Karpas-422 (cell line): ENCODE results near the gene RBMS3. TPM values are rescaled to one million over a fixed set of nuclear protein-coding genes. Genes with fewer than 3 reads are reported as not detected.
"Not testable (repeated sequence)": the region's sequence is repeated elsewhere in the genome, so short reads cannot be mapped to it uniquely, and the experiment has no call there.

Experiments
- DNase-seq: peaks from one replicate; pipeline ENCODE4 v3.0.0-alpha.2; 2015
- H2AFZ ChIP-seq: fragments of 200-600 bp; sonication (generic); 2 replicates; pipeline ENCODE4 v1.6.1; 2014; ENCODE audit warnings: antibody characterized with exemption, low read length, mixed read lengths
- H3K27ac ChIP-seq: fragments of 200-600 bp; sonication (generic); 2 replicates; pipeline ENCODE4 v1.5.1; 2014; ENCODE audit warnings: mild to moderate bottlenecking, low read length, moderate library complexity
- H3K27me3 ChIP-seq: fragments of 200-600 bp; sonication (generic); 2 replicates; pipeline ENCODE4 v1.6.1; 2014; ENCODE audit warnings: low read length, mixed read lengths
- H3K36me3 ChIP-seq: fragments of 200-600 bp; sonication (generic); 2 replicates; pipeline ENCODE4 v1.6.1; 2014; ENCODE audit warnings: low read length, mixed read lengths; ENCODE audit not compliant: insufficient read depth
- H3K4me1 ChIP-seq: fragments of 200-600 bp; sonication (generic); 2 replicates; pipeline ENCODE4 v1.6.1; 2014; ENCODE audit warnings: mild to moderate bottlenecking, low read length, mixed read lengths
- H3K4me2 ChIP-seq: fragments of 200-600 bp; sonication (generic); 2 replicates; pipeline ENCODE4 v1.6.1; 2014; ENCODE audit warnings: low read length, low read depth, mild to moderate bottlenecking; ENCODE audit not compliant: poor library complexity, severe bottlenecking
- H3K4me3 ChIP-seq: fragments of 200-600 bp; sonication (generic); 2 replicates; pipeline ENCODE4 v1.5.1; 2014; ENCODE audit warnings: mild to moderate bottlenecking, antibody characterized with exemption, low read length, mixed read lengths
- H3K79me2 ChIP-seq: fragments of 200-600 bp; sonication (generic); 2 replicates; pipeline ENCODE4 v1.6.1; 2014; ENCODE audit warnings: mild to moderate bottlenecking, low read length, mixed read lengths
- H3K9ac ChIP-seq: fragments of 200-600 bp; sonication (generic); 2 replicates; pipeline ENCODE4 v1.6.0; 2014; ENCODE audit warnings: low read length
- H3K9me2 ChIP-seq: fragments of 200-600 bp; sonication (generic), shearing (Covaris generic); replicated peaks from 2 replicates; pipeline ENCODE4 v1.6.0; 2014; ENCODE audit warnings: mild to moderate bottlenecking, low read length, moderate library complexity; ENCODE audit not compliant: insufficient read depth
- H3K9me3 ChIP-seq: fragments of 300-700, 200-600 bp; sonication (generic); 2 replicates; pipeline ENCODE4 v1.6.1; 2014; ENCODE audit warnings: low read length, mixed read lengths
- H4K20me1 ChIP-seq: fragments of 200-600 bp; sonication (generic); 2 replicates; pipeline ENCODE4 v1.6.1; 2014; ENCODE audit warnings: mild to moderate bottlenecking, antibody characterized with exemption, low read length, low read depth; ENCODE audit not compliant: insufficient read depth
- total RNA-seq: library from RNA; depleted of rRNA; stranded (reverse); fragments of >200 nt; shearing (Covaris generic); gene quantifications from 2 replicates; pipeline ENCODE4 v1.2.3, GENCODE V29; 2014; ENCODE audit warnings: low replicate concordance

RBMS3 gene
- total RNA-seq, 1 experiment from 2014 or later = not detected

DNA sequence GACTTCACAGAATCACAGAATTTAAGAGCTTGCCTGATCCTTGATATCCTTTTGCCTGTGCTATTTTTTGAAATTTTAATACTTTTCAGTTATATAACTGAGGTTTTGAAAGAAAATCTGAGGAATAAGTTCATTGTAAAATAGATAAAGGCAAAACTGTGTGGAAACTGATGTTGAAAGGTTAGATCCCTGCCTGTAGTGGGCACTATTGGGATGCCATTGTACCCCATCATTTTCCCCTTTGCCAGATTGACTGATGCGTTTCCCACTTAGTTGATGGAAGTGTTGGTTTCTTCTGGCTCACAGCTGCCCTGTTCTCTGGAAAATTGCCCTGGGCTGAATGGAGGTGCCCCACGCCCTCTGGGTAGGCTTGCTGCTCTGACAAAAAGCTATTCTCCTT lies 387.9 kb downstream of the RBMS3 start:
- no peak overlapping the region for H3K27ac ChIP-seq
- H3K36me3 ChIP-seq = no peaks in the 10 kb centered on the region
- peaks cover 7% of the 10 kb centered on the region for H3K9me3 ChIP-seq
- H3K4me1 ChIP-seq = no peaks in the 10 kb centered on the region
- H2AFZ ChIP-seq = no peak overlapping the region
- H4K20me1 ChIP-seq = no peaks in the 10 kb centered on the region
- H3K79me2 ChIP-seq = no peaks in the 10 kb centered on the region
- H3K4me3 ChIP-seq = no peak overlapping the region
- DNase-seq = no peak
- H3K27me3 ChIP-seq = no peaks in the 10 kb centered on the region
- no peaks in the 10 kb centered on the region for H3K9me2 ChIP-seq
- no peak overlapping the region for H3K4me2 ChIP-seq
- H3K9ac ChIP-seq = no peak overlapping the region

- H3K79me2 ChIP-seq, H3K4me1 ChIP-seq, H3K9me3 ChIP-seq, H4K20me1 ChIP-seq, H3K36me3 ChIP-seq, H2AFZ ChIP-seq, H3K27me3 ChIP-seq, H3K27ac ChIP-seq, H3K4me3 ChIP-seq, DNase-seq, H3K9me2 ChIP-seq, H3K9ac ChIP-seq, H3K4me2 ChIP-seq: not testable (repeated sequence)
These were observed 389.6 kb downstream of the RBMS3 start for GRCh38 chr3:29670476-29670875.

GRCh38 chr3:29677421-29677820 lies 396.6 kb downstream of the RBMS3 start:
- Histone ChIP-seq H3K9me2 (no peaks in the 10 kb centered on the region), H4K20me1 (no peaks in the 10 kb centered on the region), H3K27ac (no peak overlapping the region), H3K27me3 (no peaks in the 10 kb centered on the region), H3K9me3 (no peaks in the 10 kb centered on the region; the same call in 1 of the 2 replicates), H2AFZ (no peak overlapping the region), H3K36me3 (no peaks in the 10 kb centered on the region), H3K4me2 (no peak overlapping the region), H3K79me2 (no peaks in the 10 kb centered on the region), H3K4me3 (no peak overlapping the region), H3K9ac (no peak overlapping the region), H3K4me1 (no peaks in the 10 kb centered on the region)
- no peak for DNase-seq

DNA sequence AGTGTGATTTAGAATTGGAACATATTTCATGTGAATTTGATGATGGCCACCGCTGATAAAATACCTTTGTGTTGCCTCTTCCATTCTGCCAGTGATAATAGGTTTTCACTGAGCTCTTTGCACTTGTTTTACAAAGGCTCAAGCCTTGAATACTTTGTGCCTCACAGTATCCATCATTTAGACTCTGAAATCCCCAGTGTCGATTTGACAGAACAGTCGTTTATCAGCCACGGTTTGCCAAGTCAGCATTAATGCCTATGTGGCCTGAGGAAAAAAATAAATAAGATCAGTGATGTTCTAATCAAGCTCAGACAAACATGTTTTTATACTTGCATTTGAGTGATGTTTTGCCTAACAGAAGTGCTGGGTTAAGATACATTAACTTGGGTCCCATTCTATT lies 399.1 kb downstream of the RBMS3 start:
- H3K9me3 ChIP-seq = no peaks in the 10 kb centered on the region; the same call in none of the 2 replicates
- H3K36me3 ChIP-seq = no peaks in the 10 kb centered on the region
- H3K9me2 ChIP-seq = no peaks in the 10 kb centered on the region

GRCh38 chr3:29683018-29683993 lies 402.4 kb downstream of the RBMS3 start:
- Histone ChIP-seq H3K4me1 (no peaks in the 10 kb centered on the region), H3K27me3 (no peaks in the 10 kb centered on the region), H3K79me2 (no peaks in the 10 kb centered on the region), H3K4me3 (no peak overlapping the region), H3K9me2 (no peaks in the 10 kb centered on the region), H3K27ac (no peak overlapping the region), H2AFZ (no peak overlapping the region), H3K36me3 (no peaks in the 10 kb centered on the region), H4K20me1 (no peaks in the 10 kb centered on the region), H3K9ac (no peak overlapping the region), H3K4me2 (no peak overlapping the region), H3K9me3 (peaks cover 13% of the 10 kb centered on the region)
- peak; percentile 7 for DNase-seq

More for the DNA sequence above, 399.1 kb downstream of the RBMS3 start:
- no peaks in the 10 kb centered on the region for H3K27me3 ChIP-seq
- H2AFZ ChIP-seq = no peak overlapping the region
- DNase-seq = peak; percentile 2
- H3K4me3 ChIP-seq = no peak overlapping the region
- H3K4me2 ChIP-seq = no peak overlapping the region
- no peaks in the 10 kb centered on the region for H3K4me1 ChIP-seq
- H4K20me1 ChIP-seq = no peaks in the 10 kb centered on the region
- H3K9ac ChIP-seq = no peak overlapping the region
- H3K27ac ChIP-seq = no peak overlapping the region
- H3K79me2 ChIP-seq = no peaks in the 10 kb centered on the region

GRCh38 chr3:29686889-29687592 lies 406.2 kb downstream of the RBMS3 start:
- peak; percentile 10 for DNase-seq
- Histone ChIP-seq H3K4me2 (no peak overlapping the region), H3K27ac (no peak overlapping the region)

DNA sequence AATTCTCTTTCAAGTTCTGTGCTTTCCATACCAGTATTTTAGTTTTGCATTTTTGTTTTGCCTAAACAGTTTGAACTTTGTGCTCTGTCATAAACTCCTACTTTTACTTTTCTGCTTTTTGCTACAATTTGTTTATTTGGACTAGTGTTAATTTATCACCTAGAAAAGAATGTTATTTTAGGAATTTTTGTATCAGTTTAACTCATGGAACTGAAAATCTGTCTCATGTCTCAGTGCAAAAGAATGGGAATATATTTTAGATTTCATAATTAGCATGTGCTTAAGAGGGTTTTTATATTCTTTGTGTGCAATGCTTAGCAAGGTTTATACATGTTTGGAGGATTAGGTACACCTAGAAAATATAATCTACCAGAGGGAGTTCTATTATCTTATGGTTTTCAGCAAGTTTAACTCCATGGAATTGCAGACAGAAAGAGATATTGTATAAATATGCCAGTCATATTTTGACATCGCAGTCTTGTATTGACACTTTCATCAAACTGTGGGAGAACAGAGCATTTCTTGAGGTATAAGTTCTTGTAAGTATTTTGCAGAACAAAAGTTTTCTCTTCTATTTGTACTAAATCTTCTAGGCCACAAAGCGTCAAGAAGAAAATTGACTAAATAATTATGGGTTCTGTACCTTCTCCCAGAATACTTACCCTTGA lies 409.9 kb downstream of the RBMS3 start:
- peaks cover 23% of the 10 kb centered on the region for H3K9me3 ChIP-seq
- no peaks in the 10 kb centered on the region for H4K20me1 ChIP-seq
- no peaks in the 10 kb centered on the region for H3K4me1 ChIP-seq
- no peaks in the 10 kb centered on the region for H3K27me3 ChIP-seq
- no peaks in the 10 kb centered on the region for H3K79me2 ChIP-seq
- no peak overlapping the region for H3K27ac ChIP-seq
- no peaks in the 10 kb centered on the region for H3K36me3 ChIP-seq
- DNase-seq = no peak
- no peak overlapping the region for H2AFZ ChIP-seq
- H3K4me3 ChIP-seq = no peak overlapping the region
- H3K9ac ChIP-seq = no peak overlapping the region
- H3K4me2 ChIP-seq = no peak overlapping the region
- H3K9me2 ChIP-seq = no peaks in the 10 kb centered on the region

More at GRCh38 chr3:29686889-29687592, 406.2 kb downstream of the RBMS3 start:
- H3K79me2 ChIP-seq = no peaks in the 10 kb centered on the region
- H3K9me2 ChIP-seq = no peaks in the 10 kb centered on the region
- no peaks in the 10 kb centered on the region for H3K36me3 ChIP-seq
- H3K9me3 ChIP-seq = peaks cover 24% of the 10 kb centered on the region
- H3K9ac ChIP-seq = no peak overlapping the region
- H3K4me3 ChIP-seq = no peak overlapping the region
- no peak overlapping the region for H2AFZ ChIP-seq
- no peaks in the 10 kb centered on the region for H3K4me1 ChIP-seq
- H3K27me3 ChIP-seq = no peaks in the 10 kb centered on the region
- H4K20me1 ChIP-seq = no peaks in the 10 kb centered on the region

DNA sequence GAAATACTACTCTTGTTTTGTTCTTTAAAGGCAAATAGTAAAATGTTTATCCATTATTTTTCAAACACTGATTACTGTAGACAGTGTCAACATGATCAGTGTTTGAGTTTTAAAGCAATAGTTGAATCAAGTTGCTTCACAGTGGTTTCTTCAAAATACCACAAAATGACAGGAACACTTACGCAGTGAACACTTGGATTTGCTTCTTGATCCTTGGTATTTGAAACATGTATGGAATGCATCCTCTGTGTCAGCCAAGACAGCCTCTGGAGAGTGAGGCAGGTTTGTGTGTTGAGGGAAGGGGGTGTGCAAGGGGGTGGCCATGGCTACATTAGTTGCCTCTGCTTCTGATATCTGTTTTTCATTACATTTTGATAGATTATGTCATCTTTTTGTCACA lies 413.0 kb downstream of the RBMS3 start:
- no peak for DNase-seq
- Histone ChIP-seq H3K9ac (no peak overlapping the region), H3K9me2 (no peaks in the 10 kb centered on the region), H3K4me3 (no peak overlapping the region), H3K4me1 (no peaks in the 10 kb centered on the region), H3K27me3 (no peaks in the 10 kb centered on the region), H3K9me3 (peaks cover 20% of the 10 kb centered on the region), H3K36me3 (no peaks in the 10 kb centered on the region), H3K79me2 (no peaks in the 10 kb centered on the region), H3K27ac (no peak overlapping the region), H2AFZ (no peak overlapping the region), H4K20me1 (no peaks in the 10 kb centered on the region), H3K4me2 (no peak overlapping the region)
